HK-2 (cell line): Measurements from ENCODE around the gene RTN4RL1.
A peak's percentile ranks its signal among the peaks of the same experiment; 100 is the strongest.

Source experiments
- DNase-seq: peaks from one replicate; pipeline ENCODE4 v3.0.0-alpha.2; 2018; ENCODE audit not compliant: unreplicated experiment

RTN4RL1 gene

GRCh38 chr17:1919201-1919600 lies 105.9 kb downstream of the RTN4RL1 start:
- DNase-seq = no peak

- DNase-seq = no peak
These were observed 106.6 kb downstream of the RTN4RL1 start for GRCh38 chr17:1918346-1919162.

- no peak for DNase-seq
These were observed 108.0 kb downstream of the RTN4RL1 start for GRCh38 chr17:1916963-1917715.

- no peak for DNase-seq
These were observed 108.8 kb downstream of the RTN4RL1 start for GRCh38 chr17:1916316-1916715.

GRCh38 chr17:1915889-1916288 lies 109.2 kb downstream of the RTN4RL1 start:
- DNase-seq = no peak

- no peak for DNase-seq
These were observed 110.5 kb downstream of the RTN4RL1 start for GRCh38 chr17:1914661-1915083.

- no peak for DNase-seq
These were observed 111.4 kb downstream of the RTN4RL1 start for GRCh38 chr17:1913702-1914101.

GRCh38 chr17:1912146-1912545 lies 113.0 kb downstream of the RTN4RL1 start:
- no peak for DNase-seq

GRCh38 chr17:1909985-1910384 lies 115.1 kb downstream of the RTN4RL1 start:
- no peak for DNase-seq

- DNase-seq = peak; percentile 39
These were observed 116.3 kb downstream of the RTN4RL1 start for GRCh38 chr17:1908699-1909309.

- no peak for DNase-seq
These were observed 117.0 kb downstream of the RTN4RL1 start for GRCh38 chr17:1907909-1908698.

- DNase-seq = no peak
These were observed 117.9 kb downstream of the RTN4RL1 start for GRCh38 chr17:1907216-1907631.

GRCh38 chr17:1906662-1907101 lies 118.5 kb downstream of the RTN4RL1 start:
- DNase-seq = no peak

- no peak for DNase-seq
These were observed 119.8 kb downstream of the RTN4RL1 start for GRCh38 chr17:1905190-1905913.

- no peak for DNase-seq
These were observed 120.6 kb downstream of the RTN4RL1 start for GRCh38 chr17:1904273-1905182.

- no peak for DNase-seq
These were observed 125.6 kb downstream of the RTN4RL1 start for GRCh38 chr17:1899403-1900000.

GRCh38 chr17:1898872-1899271 lies 126.3 kb downstream of the RTN4RL1 start:
- no peak for DNase-seq

- no peak for DNase-seq
These were observed 126.8 kb downstream of the RTN4RL1 start for GRCh38 chr17:1898332-1898731.

- DNase-seq = no peak
These were observed 128.0 kb downstream of the RTN4RL1 start for GRCh38 chr17:1897105-1897656.
